Stimulated activated naive CD8-positive, alpha-beta T cell treated with anti-CD3 and anti-CD28 coated beads, Interleukin-15, Interleukin-2, amounts not matched to agents 100 U/mL and 50 U/mL, for 24 hours (primary cell): ENCODE results near the gene SEZ6L.

Source experiments
- ATAC-seq: fragments of 150-1000 bp; cut with Tn5 transposase; one replicate; pipeline ENCODE4 v1.10.0; 2021
- DNase-seq: peaks from one replicate; pipeline ENCODE4 v3.0.0; 2021

SEZ6L gene

DNA sequence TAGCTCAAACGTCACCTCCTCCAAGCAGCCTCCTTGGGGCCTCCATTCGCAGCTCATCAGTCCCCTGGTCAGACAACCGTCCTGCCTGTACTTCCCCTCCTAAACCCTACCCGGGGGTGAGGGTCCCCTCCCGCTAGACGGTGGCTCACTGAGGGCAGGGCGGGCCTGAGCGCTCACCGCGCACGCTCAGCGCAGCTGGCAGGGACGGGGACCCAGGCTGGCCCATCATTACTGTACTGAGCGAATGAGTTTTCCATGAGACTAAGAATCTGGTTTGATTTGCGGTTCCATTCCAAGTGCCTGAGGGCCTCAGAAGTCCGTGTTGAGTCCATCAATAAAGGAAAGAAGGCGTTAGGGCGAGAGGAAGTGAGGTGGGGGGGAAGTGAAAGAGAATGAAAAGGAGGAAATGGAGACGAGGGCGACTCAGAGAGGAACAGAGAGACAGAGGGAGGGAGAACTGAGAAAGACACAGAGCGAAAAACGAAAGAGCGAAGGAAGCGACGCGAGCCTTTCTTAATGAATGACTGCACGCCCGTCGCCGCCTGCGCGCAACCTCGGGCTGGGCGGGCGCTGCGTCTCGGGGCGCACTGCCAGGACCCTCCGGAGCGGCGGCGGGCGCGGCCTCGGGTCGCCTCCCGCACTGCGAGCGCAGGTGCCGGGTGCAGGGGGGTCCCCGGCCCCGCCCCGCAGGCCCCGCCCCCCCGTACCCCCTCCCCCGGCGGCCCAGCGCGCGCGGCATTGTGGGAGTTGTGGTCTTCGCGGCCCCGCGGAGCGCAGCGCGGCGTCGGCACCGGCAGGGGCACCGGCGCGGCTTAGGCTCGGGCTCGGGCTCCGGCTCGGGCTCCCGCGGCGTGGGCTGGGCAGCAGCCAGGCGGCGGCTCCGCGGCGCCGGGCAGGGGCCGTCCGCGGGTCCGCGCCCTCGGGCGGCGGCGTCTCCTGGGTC is 259.5 kb downstream of the SEZ6L start, which contains the start of gene ASPHD2:
Gene ASPHD2, plus strand, starts transcription at position 746 of the 943 bp plus-strand sequence. CDS start 4,356 bp downstream, outside the sequence.
- DNase-seq, result peak; percentile 79
- peak; percentile 87 for ATAC-seq

DNA sequence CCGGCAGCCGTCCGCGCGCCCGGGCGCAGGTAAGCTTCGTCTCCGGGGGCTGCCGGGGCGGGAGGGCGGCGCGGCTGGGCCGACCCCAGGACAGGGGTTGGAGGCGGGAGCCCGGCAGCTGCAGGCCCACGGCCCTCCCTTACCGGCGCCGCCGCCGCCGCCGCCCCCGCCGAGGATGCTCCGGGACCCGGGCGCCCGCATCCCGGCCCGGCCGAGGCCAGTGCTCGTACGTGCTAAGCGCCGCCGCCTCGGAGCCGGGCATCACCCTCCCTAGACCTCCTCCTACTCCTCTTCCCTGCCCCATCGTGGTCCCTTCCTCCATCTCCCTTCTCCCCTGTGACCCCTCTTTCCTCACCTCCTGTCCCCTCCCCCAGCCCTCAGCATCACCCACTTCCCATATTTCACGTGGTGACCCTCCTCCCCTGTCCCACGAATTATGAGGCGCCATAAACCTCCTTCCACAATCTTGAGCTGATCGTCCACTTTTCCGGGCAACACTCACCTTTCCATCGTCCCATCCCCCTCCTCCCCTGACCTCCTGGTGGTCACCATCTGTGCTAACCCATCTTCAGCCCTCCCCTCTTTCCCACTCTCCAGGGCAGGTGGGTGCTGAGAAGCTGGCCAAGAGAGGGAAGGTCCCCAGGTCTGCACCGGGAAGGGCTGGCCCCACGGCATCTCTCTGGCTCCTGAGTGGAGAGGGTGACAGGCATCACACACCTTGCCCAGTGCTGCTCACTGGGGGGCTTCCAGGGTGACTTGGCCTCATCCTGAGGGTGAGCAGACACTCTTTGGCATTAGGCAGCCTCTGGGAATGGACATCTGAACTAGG is 260.4 kb downstream of the SEZ6L start:
- DNase-seq, result peak; percentile 26

DNA sequence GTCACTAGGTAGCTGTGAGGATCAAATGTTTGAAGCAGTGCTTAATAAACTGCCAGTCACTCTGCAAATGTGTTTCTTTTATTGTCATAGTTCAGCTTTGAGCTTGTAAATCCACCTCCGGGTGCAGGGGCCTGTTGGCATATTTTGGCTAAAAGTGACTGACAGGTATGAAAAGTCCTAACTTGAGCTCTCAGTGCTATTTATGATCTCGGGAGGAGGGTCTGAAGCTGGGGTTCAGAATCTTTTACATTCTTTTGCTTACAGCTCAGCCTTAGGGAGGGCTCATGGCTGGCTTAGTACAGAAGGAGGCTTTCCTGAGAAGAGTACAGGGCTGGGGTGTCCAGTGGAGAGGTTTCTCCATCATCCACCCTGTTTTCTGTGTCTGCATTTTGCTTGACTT is 261.3 kb downstream of the SEZ6L start:
- no peak for DNase-seq
- no peak for ATAC-seq

More for the DNA sequence above, 260.4 kb downstream of the SEZ6L start:
- no peak for ATAC-seq

DNA sequence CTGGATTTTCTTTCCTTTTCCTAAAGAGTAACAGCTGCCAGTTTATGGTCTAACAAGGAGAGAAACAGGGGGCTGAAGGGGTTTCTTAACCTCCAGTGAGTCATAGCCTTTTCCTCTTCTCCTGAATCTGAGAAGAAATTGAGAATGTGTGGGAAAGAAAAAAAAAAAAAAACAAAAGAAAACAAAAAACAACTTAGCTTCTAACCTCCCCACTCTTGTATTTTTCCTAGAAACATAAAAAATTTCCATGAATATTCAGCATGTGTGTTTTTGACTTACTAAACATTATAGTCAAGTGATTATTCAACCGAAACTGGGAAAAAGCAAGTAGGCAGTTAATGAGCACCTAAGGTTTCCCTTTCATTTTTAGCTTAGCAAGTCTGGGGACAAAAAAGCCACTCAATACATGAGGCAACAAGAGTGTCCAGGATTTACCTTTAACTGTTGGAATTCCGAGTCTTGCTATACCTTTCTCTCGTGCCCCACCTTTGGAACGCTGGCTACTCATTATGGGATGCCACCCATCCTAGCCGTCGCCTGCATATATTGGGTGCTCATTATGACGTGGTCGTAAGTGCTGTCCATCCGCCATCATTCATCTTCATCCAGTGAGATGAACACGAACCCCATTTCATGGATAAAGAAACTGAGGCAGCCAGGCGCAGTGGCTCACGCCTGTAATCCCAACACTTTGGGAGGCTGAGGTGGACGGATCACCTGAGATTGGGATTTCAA is 262.2 kb downstream of the SEZ6L start:
- ATAC-seq (no peak), DNase-seq (no peak)

DNA sequence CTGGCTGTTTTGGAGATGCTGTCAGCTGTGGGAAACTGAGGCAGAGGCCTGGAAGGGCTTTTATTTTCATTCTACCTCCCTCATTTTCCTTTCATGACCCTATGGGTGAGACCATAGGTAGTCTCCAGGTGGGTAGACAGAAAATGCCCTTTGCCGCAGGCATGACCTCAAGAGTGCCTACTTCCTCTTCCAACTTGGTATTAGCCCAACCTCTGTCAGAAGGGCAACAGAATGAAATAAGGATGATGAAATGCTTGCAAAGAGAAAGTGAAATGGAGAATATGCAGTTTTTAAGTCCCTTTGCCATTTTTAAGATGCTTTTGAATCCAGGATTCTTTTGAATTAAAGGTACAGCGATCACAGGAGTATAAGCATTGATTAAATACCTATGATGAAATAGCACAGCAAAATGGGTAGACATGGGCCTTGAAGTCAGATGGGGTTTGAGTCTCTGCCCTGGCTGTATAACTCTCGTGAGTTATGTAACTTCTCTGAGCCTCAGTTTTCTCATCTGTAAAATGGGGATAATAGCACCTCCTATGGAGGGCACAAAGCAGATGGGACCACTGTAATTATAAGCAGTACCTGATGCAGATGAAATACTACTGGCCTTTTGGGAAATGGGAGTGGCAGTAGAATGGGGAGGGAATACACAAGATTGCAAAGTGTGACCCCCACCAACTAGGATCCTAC is 263.5 kb downstream of the SEZ6L start:
- ATAC-seq, result no peak
- DNase-seq, result no peak
